K562 (cell line): ENCODE measurements around the gene DRD2. TPM values are rescaled to one million over a fixed set of nuclear protein-coding genes. Genes with fewer than 3 reads are reported as not detected.

Source experiments
- ATF4 ChIP-seq: fragments of 450-650 bp; formaldehyde crosslinking; IDR thresholded peaks from 2 replicates; pipeline ENCODE4 v1.4.0; 2022; ENCODE audit warnings: mild to moderate bottlenecking, moderate library complexity
- C11orf30 ChIP-seq: fragments of 450-650 bp; IDR thresholded peaks from 2 replicates; pipeline ENCODE4 v1.6.1; 2016; ENCODE audit warnings: low read depth, mild to moderate bottlenecking
- CHCHD3 ChIP-seq: fragments of 250-450 bp; sonication (Bioruptor Pico); IDR thresholded peaks from 2 replicates; pipeline ENCODE4 v2.1.2; 2022; ENCODE audit warnings: mild to moderate bottlenecking
- CLOCK ChIP-seq: fragments of 250-450 bp; sonication (Bioruptor Pico); IDR thresholded peaks from 2 replicates; pipeline ENCODE4 v1.4.0; 2020; ENCODE audit warnings: mild to moderate bottlenecking, moderate library complexity, borderline replicate concordance
- DNMT1 ChIP-seq: fragments of 450-650 bp; IDR thresholded peaks from 2 replicates; pipeline ENCODE4 v1.6.1; 2016; ENCODE audit warnings: antibody characterized with exemption, mild to moderate bottlenecking
- EHMT2 ChIP-seq: fragments of 450-650 bp; IDR thresholded peaks from 2 replicates; pipeline ENCODE4 v1.6.1; 2018; ENCODE audit warnings: antibody characterized with exemption
- FOSL1 ChIP-seq: fragments of 200-800 bp; sonication (Bioruptor generic); conservative IDR thresholded peaks from 2 replicates; pipeline ENCODE4 v1.6.1; 2016; ENCODE audit warnings: missing genetic modification characterization, missing compliant biosample characterization
- MBD1 ChIP-seq: fragments of 250-450 bp; sonication (Bioruptor Pico); IDR thresholded peaks from 2 replicates; pipeline ENCODE4 v1.8.0; 2022; ENCODE audit warnings: inconsistent platforms
- NFE2 ChIP-seq: IDR thresholded peaks from 2 replicates; pipeline ENCODE4 v1.6.1; 2014; ENCODE audit warnings: antibody characterized with exemption, low read depth
- PREB ChIP-seq: sonication (generic); formaldehyde crosslinking; IDR thresholded peaks from 2 replicates; pipeline ENCODE4 v1.8.1; 2023; ENCODE audit warnings: mild to moderate bottlenecking, missing genetic modification reagents
- ZNF239 ChIP-seq: fragments of 250-450 bp; sonication (Bioruptor Pico); IDR thresholded peaks from 2 replicates; pipeline ENCODE4 v1.4.0; 2020; ENCODE audit warnings: mild to moderate bottlenecking
- ZNF639 ChIP-seq, 2 experiments: fragments of 200-800 bp in 1 of 2; sonication (Bioruptor generic) in 1 of 2; sonication (generic) in 1 of 2; formaldehyde crosslinking in 1 of 2; IDR thresholded peaks in 1 of 2; conservative IDR thresholded peaks in 1 of 2; 2 replicates each; pipeline versions ENCODE4 v1.5.0 to v1.6.1; 2016 to 2020; ENCODE audit warnings: missing compliant biosample characterization in 1 of 2, missing genetic modification characterization in 1 of 2, missing genetic modification reagents in 1 of 2
- polyA plus RNA-seq, 8 experiments: library from polyadenylated mRNA; depleted of rRNA in 4 of 8; stranded (reverse) in 5 of 8; unstranded in 3 of 8; fragments of >200 nt; fragmentation: Nextera tagmentation in 2 of 8; fragmentation: Illumina TruSeq in 1 of 8; extraction: Ambion mirVana in 2 of 8; extraction: Trizol in 1 of 8; gene quantifications; 2 replicates each; pipeline versions ENCODE4 v1.2.1 to v1.2.3, GENCODE V29; 2011 to 2014; ENCODE audit warnings: inconsistent platforms in 1 of 8, missing spikeins in 1 of 8
- total RNA-seq, 7 experiments: library from RNA; depleted of rRNA in 6 of 7; stranded (reverse); fragments of >200 nt in 6 of 7; fragmentation: Illumina TruSeq in 2 of 7; extraction: Trizol in 2 of 7; gene quantifications; 2 replicates each; pipeline versions ENCODE4 v1.2.1 to v1.2.3, GENCODE V29; 2011 to 2021; ENCODE audit warnings: low replicate concordance in 1 of 7
- TF ChIP-seq, protein P1 (sequence below), 2 experiments: fragments of 150-350 bp in 1 of 2; IDR thresholded peaks; 2 replicates each; pipeline ENCODE4 v1.6.1; 2012 to 2016; ENCODE audit warnings: low read depth in 2 of 2, low read length in 2 of 2, mild to moderate bottlenecking in 1 of 2, moderate library complexity in 1 of 2
- TF ChIP-seq, protein P2 (sequence below): fragments of 250-450 bp; sonication (Bioruptor Pico); IDR thresholded peaks from 2 replicates; pipeline ENCODE4 v1.6.1; 2021; ENCODE audit warnings: mild to moderate bottlenecking

Gene DRD2
- total and polyA plus RNA-seq, 9 of the 15 experiments (the other 6 are each of a cell fraction or from before 2014, with no cell fraction given) = not detected

GRCh38 chr11:113447621-113448315, 27.4 kb downstream of the DRD2 start (continued):
- TF ChIP-seq, protein P1, sequence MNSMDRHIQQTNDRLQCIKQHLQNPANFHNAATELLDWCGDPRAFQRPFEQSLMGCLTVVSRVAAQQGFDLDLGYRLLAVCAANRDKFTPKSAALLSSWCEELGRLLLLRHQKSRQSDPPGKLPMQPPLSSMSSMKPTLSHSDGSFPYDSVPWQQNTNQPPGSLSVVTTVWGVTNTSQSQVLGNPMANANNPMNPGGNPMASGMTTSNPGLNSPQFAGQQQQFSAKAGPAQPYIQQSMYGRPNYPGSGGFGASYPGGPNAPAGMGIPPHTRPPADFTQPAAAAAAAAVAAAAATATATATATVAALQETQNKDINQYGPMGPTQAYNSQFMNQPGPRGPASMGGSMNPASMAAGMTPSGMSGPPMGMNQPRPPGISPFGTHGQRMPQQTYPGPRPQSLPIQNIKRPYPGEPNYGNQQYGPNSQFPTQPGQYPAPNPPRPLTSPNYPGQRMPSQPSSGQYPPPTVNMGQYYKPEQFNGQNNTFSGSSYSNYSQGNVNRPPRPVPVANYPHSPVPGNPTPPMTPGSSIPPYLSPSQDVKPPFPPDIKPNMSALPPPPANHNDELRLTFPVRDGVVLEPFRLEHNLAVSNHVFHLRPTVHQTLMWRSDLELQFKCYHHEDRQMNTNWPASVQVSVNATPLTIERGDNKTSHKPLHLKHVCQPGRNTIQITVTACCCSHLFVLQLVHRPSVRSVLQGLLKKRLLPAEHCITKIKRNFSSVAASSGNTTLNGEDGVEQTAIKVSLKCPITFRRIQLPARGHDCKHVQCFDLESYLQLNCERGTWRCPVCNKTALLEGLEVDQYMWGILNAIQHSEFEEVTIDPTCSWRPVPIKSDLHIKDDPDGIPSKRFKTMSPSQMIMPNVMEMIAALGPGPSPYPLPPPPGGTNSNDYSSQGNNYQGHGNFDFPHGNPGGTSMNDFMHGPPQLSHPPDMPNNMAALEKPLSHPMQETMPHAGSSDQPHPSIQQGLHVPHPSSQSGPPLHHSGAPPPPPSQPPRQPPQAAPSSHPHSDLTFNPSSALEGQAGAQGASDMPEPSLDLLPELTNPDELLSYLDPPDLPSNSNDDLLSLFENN (IDR thresholded peaks at IDR 0.05; ENCODE audit: low read depth in 2 of 2, low read length in 2 of 2) = no peak
- no peak for TF ChIP-seq ZNF239 (CRISPR knock-in tag)
- peak; percentile 97 for TF ChIP-seq FOSL1 (tag)
- TF ChIP-seq EHMT2 = peak; percentile 35; the same call in 1 of the 2 replicates
- no peak for TF ChIP-seq PREB (CRISPR knock-in tag)
- no peak for TF ChIP-seq ATF4 (CRISPR knock-in tag)
- TF ChIP-seq, protein P2, sequence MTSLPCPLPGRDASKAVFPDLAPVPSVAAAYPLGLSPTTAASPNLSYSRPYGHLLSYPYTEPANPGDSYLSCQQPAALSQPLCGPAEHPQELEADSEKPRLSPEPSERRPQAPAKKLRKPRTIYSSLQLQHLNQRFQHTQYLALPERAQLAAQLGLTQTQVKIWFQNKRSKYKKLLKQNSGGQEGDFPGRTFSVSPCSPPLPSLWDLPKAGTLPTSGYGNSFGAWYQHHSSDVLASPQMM (CRISPR knock-in tag) = no peak
- TF ChIP-seq CHCHD3 (CRISPR knock-in tag) = no peak
- no peak for TF ChIP-seq CLOCK
- TF ChIP-seq ZNF639 (CRISPR knock-in tag; conservative IDR thresholded peaks at IDR 0.05 in 1 of 2, IDR thresholded peaks at IDR 0.05 in 1 of 2) = peak in 1 of 2 experiments; percentile 37; a peak in 1 of 4 replicates
- no peak for TF ChIP-seq DNMT1
- TF ChIP-seq C11orf30 = no peak
- no peak for TF ChIP-seq MBD1 (CRISPR knock-in tag)
- TF ChIP-seq NFE2 = no peak
